HG02642 (cell line): Measurements from ENCODE around the gene CEP55.

Source experiments
- ATAC-seq: cut with Tn5 transposase; IDR thresholded peaks from one replicate; pipeline ENCODE4 v1.9.1; 2021; ENCODE audit warnings: mild to moderate bottlenecking; ENCODE audit not compliant: unreplicated experiment, poor library complexity

The CEP55 gene

DNA sequence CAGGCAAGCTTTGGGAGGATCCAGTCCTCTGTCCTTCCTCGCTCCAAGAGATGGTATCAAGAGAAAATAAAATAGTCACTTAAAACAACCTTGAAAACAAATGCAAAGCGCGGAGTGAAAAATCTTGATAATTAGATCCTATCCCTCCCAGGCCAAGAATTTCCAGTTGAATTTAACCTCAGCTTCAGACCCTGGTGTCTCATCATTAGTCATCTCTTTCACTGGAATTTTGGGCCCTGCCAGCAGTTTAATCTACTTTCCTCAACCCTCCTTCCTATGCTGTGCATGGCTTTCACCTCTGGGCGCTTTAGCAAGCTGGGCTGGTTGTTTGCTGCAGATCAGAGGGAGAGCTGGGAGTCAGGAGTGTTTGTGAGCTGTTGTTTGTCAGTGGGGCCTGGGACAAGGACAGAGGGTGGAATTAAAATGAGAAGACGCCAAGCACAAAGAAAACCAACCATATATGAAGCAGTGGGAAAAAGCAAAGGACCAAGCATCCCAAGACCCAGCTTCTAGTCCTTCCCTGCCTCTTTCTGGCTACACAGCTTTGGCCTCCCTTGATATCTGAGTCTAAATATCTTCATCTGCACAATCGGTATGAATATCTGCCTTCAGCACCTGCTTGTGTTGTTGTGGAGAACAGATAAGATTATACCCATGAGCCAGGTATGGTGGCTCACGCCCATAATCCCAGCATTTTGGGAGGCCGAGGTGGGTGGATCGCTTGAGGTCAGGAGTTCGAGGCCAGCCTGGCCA lies 27.8 kb upstream of the CEP55 start:
- no peak for ATAC-seq

GRCh38 chr10:93469454-93469853 lies 27.0 kb upstream of the CEP55 start:
- ATAC-seq: no peak

- ATAC-seq: no peak
These were observed 25.2 kb upstream of the CEP55 start for GRCh38 chr10:93471110-93471651.

DNA sequence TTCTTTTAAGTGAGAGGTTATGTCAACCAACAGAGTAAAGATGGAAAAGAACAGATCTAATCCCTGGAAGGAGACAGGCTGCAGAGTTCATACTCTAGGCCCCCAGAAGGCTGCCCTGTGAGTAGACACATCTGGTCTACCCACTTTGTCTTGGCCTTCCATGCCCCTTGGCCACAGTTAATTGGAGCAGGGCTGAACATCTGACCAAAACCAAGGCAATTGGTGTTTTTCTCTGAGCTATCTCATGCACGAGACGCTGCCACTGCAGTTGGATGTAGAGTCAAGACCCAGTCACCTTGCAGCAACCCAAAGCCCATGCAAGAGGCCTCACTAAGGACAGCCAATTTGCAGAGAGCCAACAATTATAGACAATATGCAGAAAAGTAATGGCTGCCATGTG lies 23.3 kb upstream of the CEP55 start:
- ATAC-seq: no peak

GRCh38 chr10:93473804-93474472 lies 22.5 kb upstream of the CEP55 start:
- ATAC-seq: no peak

GRCh38 chr10:93475227-93475626 lies 21.2 kb upstream of the CEP55 start:
- no peak for ATAC-seq

GRCh38 chr10:93475871-93476270 lies 20.5 kb upstream of the CEP55 start:
- ATAC-seq: no peak

DNA sequence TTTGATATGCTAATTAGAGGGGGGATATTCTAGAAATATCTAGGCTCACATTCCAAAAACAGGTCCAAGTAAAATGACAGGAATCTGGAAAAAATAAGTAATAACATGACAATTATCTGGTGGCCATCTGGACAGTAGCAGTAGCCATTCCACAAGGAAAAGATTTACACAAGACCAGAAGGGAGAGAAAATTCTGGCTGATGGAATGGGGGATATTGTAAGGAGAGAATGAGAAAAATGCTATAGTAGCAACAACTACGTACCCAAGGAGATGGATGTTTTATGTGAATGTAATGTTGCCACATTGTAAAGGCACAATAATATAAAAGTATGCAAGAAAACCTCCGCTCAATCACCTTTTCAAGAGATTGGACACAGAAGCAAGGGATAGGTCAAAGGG lies 19.7 kb upstream of the CEP55 start:
- ATAC-seq: no peak

GRCh38 chr10:93478873-93479272 lies 17.5 kb upstream of the CEP55 start:
- ATAC-seq: no peak

DNA sequence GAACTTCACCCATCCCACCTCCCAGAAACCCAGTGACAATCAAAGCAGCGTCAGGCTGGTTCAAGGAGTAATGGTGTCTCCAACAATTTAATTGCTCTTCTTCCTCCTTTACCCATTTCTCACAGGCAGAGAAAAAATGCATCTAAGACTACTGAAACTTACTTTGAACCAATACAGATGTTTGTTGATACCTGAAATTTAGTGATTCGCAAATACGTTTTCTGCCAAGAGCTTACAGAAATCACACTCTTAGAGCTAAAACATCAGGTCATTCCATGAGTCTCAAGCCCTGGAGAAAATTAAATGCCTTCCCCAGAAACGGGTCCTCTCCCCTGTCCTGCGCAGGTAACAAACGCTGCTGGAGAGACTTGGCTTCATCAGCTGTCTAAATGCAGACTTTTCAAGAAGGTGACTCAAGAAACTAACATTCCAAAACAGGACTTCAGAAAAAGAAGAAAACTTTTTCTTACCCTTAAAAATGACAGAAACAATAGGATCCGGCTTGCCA lies 14.7 kb upstream of the CEP55 start:
- ATAC-seq: no peak

DNA sequence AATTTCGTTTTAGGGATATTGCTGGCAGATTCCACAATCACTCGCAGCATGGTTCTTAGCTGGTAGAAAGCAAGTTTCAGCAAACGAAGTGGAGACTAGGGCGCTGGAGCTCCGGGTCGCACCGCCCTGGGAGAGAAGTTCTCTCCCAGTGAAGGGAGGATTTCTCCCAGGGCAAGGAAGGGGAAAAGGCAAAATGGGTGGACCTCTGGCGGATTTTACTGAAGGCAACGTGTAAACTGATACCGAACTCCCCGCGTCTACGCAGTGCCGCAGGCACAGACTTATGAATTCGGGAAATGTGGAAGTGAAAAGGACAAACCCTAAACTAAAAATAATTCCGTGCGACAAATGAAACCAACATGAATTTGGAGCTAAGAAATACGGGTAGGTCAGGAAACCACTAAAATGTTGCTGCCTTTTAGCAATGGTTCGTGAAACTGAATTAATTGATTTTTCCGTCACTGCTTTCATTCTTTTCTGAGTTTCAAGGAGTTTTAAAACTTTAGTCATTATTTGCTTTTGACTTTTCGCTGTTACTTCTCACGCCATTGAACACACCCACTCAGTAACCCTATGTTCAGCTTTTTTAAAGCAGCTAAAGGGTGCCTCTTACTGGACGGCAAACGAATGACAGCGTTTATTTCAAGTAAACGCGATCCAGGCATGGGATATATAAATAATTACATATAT lies 14.1 kb upstream of the CEP55 start, which contains the start of gene MYOF:
Gene MYOF, minus strand, starts transcription at position 190 of the 690 bp plus-strand sequence. Its CDS starts 140 bp downstream, at position 50.
- ATAC-seq: peak; percentile 63

DNA sequence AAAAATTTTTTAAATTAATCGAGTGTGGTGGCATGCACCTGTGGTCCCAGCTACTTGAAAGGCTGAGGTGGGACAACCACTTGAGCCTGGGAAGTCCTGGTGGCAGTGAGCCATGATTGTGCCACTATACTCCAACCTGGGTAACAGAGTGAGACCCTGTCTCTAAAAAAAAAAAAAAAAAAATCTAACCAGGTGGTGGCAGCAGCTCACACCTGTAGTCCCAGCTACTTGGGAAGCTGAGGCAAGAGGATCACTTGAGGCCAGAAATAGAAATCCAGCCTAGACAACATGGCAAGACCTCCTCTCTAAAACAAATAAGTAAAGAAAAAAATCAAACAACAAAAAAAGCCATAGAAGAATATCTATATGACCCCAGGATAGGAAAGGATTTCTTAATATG lies 10.7 kb upstream of the CEP55 start:
- no peak for ATAC-seq

GRCh38 chr10:93488956-93489528 lies 7.4 kb upstream of the CEP55 start:
- ATAC-seq: no peak

DNA sequence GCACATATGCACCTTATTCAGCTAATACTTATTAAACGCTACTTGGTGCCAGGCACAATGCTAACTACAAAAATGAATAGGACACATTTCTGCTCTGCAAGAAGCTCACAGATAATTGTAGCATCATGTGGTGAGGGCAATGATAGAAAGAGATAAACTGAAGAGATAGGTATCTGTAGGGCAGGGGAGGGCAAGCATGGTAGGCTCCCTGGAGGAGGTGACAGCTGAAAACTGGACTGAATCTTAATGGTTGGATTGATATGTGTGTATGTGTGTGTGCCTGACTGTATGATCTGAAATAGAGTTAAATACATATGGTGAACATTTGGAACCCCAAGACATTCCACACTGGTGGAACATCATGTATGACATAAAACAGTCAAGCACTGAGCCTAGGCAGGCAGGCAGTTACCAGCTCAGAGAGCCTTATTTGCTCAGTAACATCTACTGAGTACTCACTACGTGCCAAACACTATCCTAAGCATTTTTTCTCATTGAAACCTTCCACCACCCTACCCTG lies 4.8 kb upstream of the CEP55 start:
- ATAC-seq: no peak

- no peak for ATAC-seq
These were observed 3.2 kb upstream of the CEP55 start for GRCh38 chr10:93493162-93493561.

DNA sequence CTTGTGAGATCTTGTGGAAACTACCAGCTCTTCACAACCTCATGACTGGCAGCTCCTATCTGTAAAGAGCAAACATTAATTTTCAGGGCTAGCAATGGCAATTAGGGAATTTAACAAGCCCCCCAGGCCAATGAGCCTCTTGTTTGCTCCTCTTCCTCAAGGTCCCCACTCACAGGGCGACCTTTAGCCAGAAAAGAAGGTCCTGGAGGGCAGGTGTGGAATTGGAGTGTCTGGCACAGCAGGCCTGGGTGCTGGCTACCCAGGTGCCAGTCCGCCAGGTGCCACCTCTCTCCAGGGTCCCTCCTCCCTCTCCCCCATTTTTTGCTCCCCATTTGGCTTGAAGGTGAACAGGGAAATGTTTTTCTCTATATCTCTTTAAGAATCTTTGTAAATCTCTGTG lies 1.9 kb upstream of the CEP55 start:
- no peak for ATAC-seq

GRCh38 chr10:93495654-93496321 lies 624 bp upstream of the CEP55 start:
- peak; percentile 37 for ATAC-seq

GRCh38 chr10:93498166-93498565 lies 1.8 kb downstream of the CEP55 start:
- ATAC-seq: no peak

DNA sequence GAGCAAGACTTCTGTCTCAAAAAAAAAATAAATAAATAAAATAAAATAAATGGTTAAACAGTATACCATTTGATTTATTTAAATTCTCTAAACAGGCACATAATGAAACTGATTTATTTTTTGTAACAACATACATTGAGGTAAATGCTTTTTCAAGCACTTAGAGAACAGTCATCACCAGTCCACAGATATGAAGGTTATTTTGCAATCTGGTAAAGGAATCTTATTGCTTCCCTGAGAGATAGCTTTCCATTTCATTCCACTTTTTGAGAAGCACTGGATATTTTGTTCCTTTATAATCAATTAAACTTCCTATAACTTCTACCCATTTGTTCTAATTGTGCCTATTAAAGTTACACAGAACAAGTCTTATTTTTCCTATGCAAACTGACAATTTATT lies 5.2 kb downstream of the CEP55 start:
- no peak for ATAC-seq

- peak; percentile 72 for ATAC-seq
These were observed 6.7 kb downstream of the CEP55 start for GRCh38 chr10:93503075-93503474.
